Activated CD4-positive, alpha-beta T cell treated with anti-CD3 and anti-CD28 coated beads, Interleukin-2, amount 50 U/mL, for 4 hours (primary cell): ENCODE data around the gene PRPSAP2.
"Not testable (repeated sequence)": the region's sequence is repeated elsewhere in the genome, so short reads cannot be mapped to it uniquely, and the experiment has no call there.

Source experiments
- DNase-seq, 2 experiments: peaks; one replicate each; pipeline ENCODE4 v3.0.0-alpha.2; 2020

Gene PRPSAP2

GRCh38 chr17:18947866-18948265 lies 89.9 kb downstream of the PRPSAP2 start:
- DNase-seq, result no peak

GRCh38 chr17:18948476-18949006 lies 90.6 kb downstream of the PRPSAP2 start:
- DNase-seq, result no peak

- DNase-seq, result no peak
These were observed 91.6 kb downstream of the PRPSAP2 start for GRCh38 chr17:18949566-18949965.

- DNase-seq, result no peak
These were observed 92.4 kb downstream of the PRPSAP2 start for GRCh38 chr17:18950346-18950745.

- DNase-seq, result no peak
These were observed 93.3 kb downstream of the PRPSAP2 start for GRCh38 chr17:18950944-18951905.

GRCh38 chr17:18951941-18952842 lies 94.3 kb downstream of the PRPSAP2 start, which contains the start of gene SLC5A10:
Gene SLC5A10 (plus strand): TSS chr17:18952165. CDS start chr17:18952206, 41 bp downstream.
- no peak for DNase-seq

- DNase-seq, result no peak
These were observed 95.3 kb downstream of the PRPSAP2 start for GRCh38 chr17:18953231-18953728.

GRCh38 chr17:18954321-18954720 lies 96.4 kb downstream of the PRPSAP2 start:
- no peak for DNase-seq

GRCh38 chr17:18955009-18955408 lies 97.1 kb downstream of the PRPSAP2 start:
- no peak for DNase-seq

- DNase-seq, result not testable (repeated sequence)
These were observed 98.1 kb downstream of the PRPSAP2 start for GRCh38 chr17:18956021-18956420.

GRCh38 chr17:18956581-18956980 lies 98.7 kb downstream of the PRPSAP2 start:
- no peak for DNase-seq

- no peak for DNase-seq
These were observed 99.9 kb downstream of the PRPSAP2 start for GRCh38 chr17:18957831-18958230.

GRCh38 chr17:18958611-18959010 lies 100.7 kb downstream of the PRPSAP2 start:
- no peak for DNase-seq

- no peak for DNase-seq
These were observed 101.3 kb downstream of the PRPSAP2 start for GRCh38 chr17:18959071-18959844.

GRCh38 chr17:18959845-18960240 lies 101.9 kb downstream of the PRPSAP2 start:
- no peak for DNase-seq

GRCh38 chr17:18960241-18960665 lies 102.3 kb downstream of the PRPSAP2 start:
- no peak for DNase-seq

GRCh38 chr17:18960803-18961511 lies 103.0 kb downstream of the PRPSAP2 start:
- peak; percentile 65 to 69 for DNase-seq

GRCh38 chr17:18961634-18962493 lies 103.9 kb downstream of the PRPSAP2 start:
- DNase-seq, result no peak

GRCh38 chr17:18962494-18962815 lies 104.5 kb downstream of the PRPSAP2 start:
- DNase-seq, result no peak
